Left lobe of liver (tissue), 2 donors: Measurements from ENCODE around the gene ESYT2. TPM values are rescaled to one million over a fixed set of nuclear protein-coding genes. Genes with fewer than 3 reads are reported as not detected.

Experiments used
- ATAC-seq: fragments of 200-7000 bp; cut with Tn5 transposase; one replicate; pipeline ENCODE4 v1.9.1; 2020; ENCODE audit warnings: mild to moderate bottlenecking, moderate library complexity
- DNase-seq: peaks from one replicate; pipeline ENCODE4 v3.0.0-alpha.2; 2020; ENCODE audit warnings: low spot score
- total RNA-seq: library from RNA; stranded (reverse); gene quantifications from one replicate; pipeline ENCODE4 v1.2.1, GENCODE V29; 2021
- donor health status: DM: no; HTN: no; CAD: no; lungs with moderate emphysema.
- donor health status: DM: no; HTN: yes; CAD: no.

The ESYT2 gene
- total RNA-seq, 1 donor from 2014 or later, result 19.6 TPM

- ATAC-seq (no peak), DNase-seq (no peak)
Observed at GRCh38 chr7:158805937-158806336, 23.4 kb downstream of the ESYT2 start.

GRCh38 chr7:158805414-158805813 lies 23.9 kb downstream of the ESYT2 start:
- ATAC-seq, result no peak
- DNase-seq, result no peak

DNA sequence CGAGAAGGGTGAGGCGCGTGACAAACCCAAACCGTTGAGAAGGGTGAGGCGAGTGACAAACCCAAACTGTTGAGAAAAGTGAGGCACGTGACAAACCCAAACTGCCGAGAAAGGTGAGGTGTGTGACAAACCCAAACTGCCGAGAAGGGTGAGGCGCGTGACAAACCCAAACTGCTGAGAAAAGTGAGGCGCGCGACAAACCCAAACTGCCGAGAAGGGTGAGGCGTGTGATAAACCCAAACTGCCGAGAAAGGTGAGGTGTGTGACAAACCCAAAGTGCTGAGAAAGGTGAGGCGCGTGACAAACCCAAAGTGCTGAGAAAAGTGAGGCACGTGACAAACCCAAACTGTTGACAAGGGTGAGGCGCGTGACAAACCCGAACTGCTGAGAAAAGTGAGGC lies 25.0 kb downstream of the ESYT2 start:
- no peak for ATAC-seq
- no peak for DNase-seq

GRCh38 chr7:158803367-158803969 lies 25.8 kb downstream of the ESYT2 start:
- DNase-seq, result no peak
- ATAC-seq, result no peak

- ATAC-seq (no peak), DNase-seq (no peak)
Observed at GRCh38 chr7:158802535-158803366, 26.6 kb downstream of the ESYT2 start.

DNA sequence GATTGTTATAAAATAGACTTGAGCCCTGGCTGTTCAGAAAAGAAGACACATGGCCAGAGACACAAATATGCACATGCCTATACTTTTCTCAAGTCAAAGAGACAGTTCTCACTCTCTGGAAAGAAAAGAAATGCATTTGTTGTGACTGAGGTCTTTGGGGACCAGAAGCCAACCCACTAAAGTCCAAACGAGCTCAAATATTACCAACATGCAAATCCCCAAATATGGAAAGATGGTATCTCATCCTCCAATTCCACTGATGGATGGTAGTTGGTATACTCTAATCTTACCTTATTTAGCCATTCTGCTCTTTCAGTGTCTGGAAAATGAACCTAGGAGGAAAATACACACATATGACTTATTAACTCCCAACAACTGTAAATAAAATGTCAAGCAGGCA lies 30.6 kb downstream of the ESYT2 start:
- ATAC-seq (no peak), DNase-seq (no peak)

GRCh38 chr7:158796667-158797066 lies 32.6 kb downstream of the ESYT2 start:
- ATAC-seq, result no peak
- no peak for DNase-seq

DNA sequence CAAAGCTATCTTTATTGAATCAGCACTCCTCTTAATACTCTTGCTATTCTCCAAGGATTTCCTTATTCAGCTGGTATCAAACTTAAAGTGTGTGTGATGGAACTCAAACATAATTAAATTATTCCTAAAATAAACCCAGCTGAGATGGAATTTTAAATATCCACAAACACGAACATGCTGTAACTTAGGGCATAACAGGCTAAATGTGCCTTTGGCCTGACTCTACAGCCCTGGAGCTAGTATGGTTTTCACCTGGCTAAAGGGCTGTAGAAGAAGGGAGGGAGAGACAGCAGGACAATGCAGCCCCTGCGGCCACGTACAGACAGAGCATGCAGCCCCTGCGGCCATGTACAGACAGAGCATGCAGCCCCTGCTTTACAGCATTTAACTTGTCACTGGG lies 34.0 kb downstream of the ESYT2 start:
- DNase-seq (no peak), ATAC-seq (no peak)

DNA sequence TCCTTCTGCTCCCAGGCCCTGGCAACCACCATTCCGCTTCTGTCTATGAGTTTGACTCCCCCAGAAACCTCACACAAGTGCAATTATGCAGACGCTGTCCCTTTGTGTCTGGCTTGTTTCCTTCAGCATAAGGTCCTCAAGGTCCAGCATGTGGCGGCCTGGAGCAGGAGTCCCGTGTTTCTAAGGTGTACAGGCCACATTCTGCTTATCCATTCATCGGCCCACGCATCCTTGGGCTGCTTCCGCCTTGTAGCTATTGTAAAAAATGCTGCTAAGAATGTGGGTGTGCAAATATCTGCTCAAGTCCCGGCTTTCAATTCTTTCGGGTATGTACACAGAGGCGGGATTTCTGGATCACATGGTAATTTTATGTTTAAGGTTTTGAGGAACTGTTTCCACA lies 38.2 kb downstream of the ESYT2 start:
- ATAC-seq (no peak), DNase-seq (no peak)

GRCh38 chr7:158789842-158790241 lies 39.5 kb downstream of the ESYT2 start:
- DNase-seq (no peak), ATAC-seq (no peak)

DNA sequence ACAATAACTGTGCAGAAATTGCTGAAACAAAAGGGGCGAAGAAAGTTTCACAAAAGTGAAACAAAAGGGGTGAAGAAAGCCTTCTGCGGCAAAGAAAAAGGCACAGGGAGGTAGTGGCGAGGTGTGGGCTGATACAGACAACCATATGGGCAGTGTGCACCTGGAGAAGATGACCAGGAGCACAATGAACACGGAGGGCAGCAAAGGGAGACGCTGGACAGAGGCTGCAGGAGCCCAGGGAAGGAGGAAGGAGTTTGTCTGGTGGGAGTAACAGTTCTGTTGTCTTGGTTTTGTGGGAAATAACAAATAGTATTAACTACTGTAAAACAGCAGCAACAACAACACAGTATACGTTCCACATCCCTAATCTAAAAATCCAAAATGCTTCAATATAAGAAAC lies 42.4 kb downstream of the ESYT2 start:
- ATAC-seq, result no peak
- no peak for DNase-seq

DNA sequence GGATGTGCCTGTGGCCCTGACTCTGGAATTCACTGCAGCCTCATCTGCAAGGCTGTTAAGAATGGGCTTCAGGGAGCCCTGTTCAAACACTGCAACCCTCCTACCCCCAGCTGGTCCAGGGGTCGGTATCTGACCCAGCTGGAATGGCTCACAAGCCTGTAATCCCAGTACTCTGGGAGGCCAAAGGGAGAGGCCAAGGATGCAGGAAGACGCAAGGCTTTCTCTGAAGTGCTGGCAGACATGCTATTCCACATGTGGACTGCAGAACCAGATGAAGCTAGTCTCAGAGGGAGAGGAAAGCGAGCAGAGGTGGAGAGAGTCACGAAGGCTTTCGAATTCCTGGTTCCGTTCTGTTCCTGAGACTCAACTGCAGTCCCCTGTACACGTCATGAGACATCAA lies 45.0 kb downstream of the ESYT2 start:
- ATAC-seq (no peak), DNase-seq (no peak)

- no peak for DNase-seq
- no peak for ATAC-seq
Observed at GRCh38 chr7:158783595-158783994, 45.7 kb downstream of the ESYT2 start.

- DNase-seq (no peak), ATAC-seq (peak; percentile 61)
Observed at GRCh38 chr7:158782761-158783401, 46.4 kb downstream of the ESYT2 start.

DNA sequence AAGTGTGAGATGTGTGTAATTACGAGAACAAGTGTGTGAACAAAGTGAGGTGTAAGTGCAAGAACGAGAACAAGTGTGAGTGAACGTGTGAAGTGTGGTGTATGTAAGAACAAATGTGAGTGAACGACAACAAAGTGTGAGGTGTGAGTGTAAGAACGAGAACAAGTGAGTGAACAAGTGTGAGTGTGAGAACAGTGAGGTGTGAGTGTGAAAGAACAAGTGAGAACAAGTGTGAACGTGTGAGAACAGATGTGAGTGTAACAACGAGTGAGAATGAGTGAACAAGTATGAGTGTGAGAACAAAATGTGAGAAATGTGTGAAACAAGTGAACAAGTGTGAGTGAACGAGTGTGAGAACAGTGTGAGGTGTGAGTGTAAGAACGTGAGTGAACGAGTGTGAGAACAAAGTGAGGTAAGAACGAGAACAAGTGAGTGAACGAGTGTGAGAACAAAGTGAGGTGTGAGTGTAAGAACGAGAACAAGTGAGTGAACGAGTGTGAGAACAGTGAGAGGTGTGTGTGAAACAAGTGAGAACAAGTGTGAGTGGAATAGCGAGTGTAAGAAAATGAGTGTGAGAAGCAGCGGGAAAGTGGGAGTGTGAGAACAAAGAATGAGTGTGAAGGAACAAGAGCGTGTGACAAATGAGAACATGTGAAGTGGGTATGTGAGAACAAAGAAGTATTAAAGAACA lies 47.2 kb downstream of the ESYT2 start:
- no peak for ATAC-seq
- DNase-seq, result no peak

GRCh38 chr7:158781217-158781973 lies 47.9 kb downstream of the ESYT2 start:
- ATAC-seq, result no peak
- no peak for DNase-seq

GRCh38 chr7:158779061-158780000 lies 50.0 kb downstream of the ESYT2 start:
- ATAC-seq, result no peak
- DNase-seq, result peak; percentile 19

- ATAC-seq (no peak), DNase-seq (no peak)
Observed at GRCh38 chr7:158778471-158778870, 50.8 kb downstream of the ESYT2 start.

DNA sequence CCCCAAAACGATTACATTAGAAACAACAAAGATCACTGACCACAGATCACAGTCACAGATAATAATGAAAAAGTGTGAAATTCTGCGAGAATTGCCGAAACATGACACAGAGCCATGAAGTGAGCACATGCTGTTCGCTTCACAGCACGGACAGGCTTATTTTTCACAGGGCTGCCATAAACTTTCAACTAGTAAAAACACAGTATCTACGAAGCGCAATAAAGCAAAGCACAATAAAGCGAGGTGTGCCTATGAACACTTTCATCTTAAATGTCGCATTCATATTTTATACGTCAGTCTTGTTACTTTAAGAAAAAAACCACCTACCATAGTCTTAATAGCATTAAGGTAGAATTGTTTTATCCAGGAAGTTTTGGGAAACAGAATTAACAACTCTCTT lies 51.5 kb downstream of the ESYT2 start:
- ATAC-seq (no peak), DNase-seq (no peak)

DNA sequence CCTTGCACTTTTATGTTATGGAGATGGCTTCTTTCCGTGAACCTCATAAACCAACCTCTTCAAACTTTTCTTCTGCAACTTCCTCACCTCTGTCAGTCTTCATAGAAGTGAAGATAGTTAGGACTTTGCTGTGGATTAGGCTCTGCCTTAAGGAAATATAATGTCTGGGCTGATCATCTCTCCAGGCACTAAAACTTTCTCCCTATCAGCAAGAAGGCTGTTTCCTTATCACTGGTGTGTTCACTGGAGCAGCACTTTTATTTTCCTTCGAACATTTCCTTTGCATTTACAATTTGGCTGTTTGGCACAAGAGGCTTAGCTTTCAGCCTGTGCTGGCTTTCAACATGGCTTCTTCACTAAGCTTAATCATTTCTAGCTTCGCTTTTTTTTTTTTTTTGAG lies 52.8 kb downstream of the ESYT2 start:
- no peak for ATAC-seq
- DNase-seq, result no peak
